ENCODE measurements around the gene GALNT17.
"Not testable (repeated sequence)": the region's sequence is repeated elsewhere in the genome, so short reads cannot be mapped to it uniquely, and the experiment has no call there.

Gene GALNT17

DNA sequence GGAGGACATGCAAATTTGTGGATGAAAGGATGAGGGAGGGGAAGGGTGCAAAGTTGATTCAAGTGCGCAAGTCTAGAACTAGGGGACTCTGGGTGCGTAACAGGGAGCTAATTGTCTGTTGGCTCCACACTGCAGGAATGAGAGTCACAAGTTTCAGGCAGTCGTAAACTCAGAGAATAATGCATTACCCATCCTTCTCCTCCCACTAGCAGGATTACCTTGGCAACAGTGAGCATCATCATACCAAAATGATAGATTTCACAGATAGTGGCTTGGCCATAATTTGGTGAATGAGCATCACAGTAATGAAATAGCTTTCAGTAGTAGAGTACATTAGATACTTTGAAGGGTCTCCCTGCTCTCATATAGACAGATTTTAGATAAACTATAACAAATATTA is 565.5 kb downstream of the GALNT17 start:
- DNase-seq (ENCODE audit: low read depth), result no peak

DNA sequence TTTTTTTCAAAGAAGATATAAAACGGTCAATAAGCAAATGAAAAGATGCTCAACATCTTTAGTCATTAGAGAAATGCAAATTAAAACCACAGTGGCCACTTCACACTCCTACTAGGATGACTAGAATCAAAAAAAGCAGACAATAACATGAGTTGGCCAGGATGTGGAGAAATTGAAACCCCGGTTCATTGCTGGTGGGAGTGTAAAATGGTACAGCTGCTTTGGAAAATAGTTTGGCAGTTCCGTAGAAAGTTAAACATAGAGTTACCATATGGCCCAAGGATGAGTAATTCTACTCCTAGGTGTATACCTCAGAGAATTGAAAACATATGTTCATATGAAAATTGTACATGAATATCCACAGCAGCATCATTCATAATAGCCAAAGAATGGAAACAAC is 573.3 kb downstream of the GALNT17 start:
- DNase-seq (ENCODE audit: low read depth), result no peak

DNA sequence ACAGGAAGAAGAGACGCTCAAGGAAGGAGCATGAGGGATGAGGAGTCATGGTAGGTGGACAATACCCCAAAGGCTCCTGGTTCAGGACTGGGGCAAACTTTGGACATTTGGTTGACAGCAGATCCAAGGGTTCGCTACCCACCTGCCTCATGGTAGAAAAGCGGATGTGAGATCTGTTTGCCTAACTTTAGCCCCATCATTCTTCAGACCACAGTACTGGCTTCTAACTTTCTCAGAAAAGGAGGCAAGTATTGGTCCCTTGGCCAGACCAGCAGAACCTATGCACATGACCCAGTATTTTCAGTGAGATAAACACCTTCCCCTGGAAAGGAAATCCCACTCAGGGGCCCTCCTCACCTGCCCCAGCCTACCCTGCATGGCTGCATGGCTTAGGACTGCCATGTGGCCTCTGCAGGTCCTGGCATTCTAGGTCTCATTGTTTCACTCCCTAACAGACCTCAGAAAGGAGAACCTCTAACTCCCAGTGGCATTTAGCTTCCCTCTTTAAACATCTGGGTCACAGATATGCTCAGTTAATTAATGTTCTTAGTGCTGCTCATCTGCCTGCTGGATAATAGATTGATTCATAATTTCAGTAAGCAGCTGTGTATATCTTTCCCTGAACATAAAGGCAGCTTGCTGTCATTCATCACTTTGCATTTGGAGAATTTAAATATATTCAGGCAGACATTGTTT is 574.1 kb downstream of the GALNT17 start:
- DNase-seq (ENCODE audit: low read depth), result no peak

DNA sequence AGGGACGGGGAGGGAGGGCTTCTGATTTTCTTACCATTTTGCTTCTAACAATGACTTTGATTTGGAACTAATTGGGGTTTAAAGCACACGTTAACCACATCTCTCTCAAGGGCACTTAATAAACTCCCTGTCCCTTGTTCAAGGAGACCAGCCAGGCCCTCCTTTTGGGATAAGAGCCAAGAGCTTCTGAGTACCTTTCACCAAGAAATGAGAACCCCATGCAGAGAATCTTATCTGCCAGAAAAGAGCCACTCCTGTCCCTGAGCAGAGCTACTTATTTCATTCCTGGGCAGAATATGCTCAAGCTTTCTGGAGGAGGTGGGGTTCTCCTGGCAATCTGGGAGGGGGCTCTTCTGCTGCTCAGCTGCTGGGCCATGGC is 574.6 kb downstream of the GALNT17 start:
- DNase-seq (ENCODE audit: low read depth), result no peak

DNA sequence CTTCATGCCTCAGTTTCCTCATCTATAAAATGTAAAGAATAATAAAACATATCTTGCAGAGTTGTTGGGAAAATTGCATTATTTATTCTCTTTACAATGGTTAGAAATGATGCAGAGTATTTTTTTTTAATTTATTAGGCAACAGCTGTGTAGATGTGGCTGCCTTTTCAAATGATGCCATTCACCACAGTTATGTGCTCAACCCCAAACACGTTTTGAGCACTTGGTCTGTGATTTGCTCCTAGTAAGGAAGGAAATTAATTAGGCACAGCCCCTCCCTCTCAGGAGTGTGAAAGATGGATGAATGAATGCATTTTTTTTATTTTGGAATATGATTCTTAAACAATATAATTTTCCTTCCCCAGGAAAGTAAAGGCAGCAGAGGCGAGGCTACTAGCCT is 575.1 kb downstream of the GALNT17 start:
- DNase-seq (ENCODE audit: low read depth), result no peak

DNA sequence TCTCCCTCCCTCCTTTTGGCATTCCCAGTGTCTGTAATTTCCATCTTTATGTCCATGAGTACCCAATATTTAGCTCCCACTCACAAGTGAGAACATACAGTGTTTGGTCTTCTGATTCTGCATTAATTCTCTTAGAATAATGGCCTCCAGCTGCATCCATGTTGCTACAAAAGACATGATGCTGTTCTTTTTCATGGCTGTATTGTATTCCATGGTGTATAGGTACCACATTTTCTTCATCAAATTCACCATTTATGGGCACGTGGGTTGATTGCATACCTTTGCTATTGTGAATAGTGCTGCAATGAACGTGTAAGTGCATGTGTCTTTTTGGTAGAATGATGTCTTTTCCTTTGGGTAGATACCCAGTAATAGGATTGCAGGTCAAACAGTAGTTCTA is 576.8 kb downstream of the GALNT17 start:
- DNase-seq (ENCODE audit: low read depth), result no peak

DNA sequence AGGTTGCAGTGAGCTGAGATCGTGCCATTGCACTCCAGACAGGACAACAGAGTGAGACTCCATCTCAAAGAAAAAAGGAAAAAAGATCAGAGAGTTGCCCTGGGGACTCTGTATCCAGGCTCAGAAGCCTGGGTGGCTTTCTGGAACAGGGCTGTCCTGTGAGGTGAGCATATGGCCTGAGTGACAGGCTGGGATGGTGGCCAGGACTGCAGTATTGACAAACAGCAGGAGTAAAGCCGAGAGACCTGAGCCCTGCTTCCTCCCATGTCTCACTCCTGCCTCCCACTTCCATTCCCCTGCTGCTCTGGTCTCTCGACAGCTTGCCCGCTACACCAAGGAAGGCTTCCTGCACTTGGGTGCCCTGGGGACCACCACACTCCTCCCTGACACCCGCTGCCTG is 578.5 kb downstream of the GALNT17 start:
- no peak for DNase-seq (ENCODE audit: low read depth)

DNA sequence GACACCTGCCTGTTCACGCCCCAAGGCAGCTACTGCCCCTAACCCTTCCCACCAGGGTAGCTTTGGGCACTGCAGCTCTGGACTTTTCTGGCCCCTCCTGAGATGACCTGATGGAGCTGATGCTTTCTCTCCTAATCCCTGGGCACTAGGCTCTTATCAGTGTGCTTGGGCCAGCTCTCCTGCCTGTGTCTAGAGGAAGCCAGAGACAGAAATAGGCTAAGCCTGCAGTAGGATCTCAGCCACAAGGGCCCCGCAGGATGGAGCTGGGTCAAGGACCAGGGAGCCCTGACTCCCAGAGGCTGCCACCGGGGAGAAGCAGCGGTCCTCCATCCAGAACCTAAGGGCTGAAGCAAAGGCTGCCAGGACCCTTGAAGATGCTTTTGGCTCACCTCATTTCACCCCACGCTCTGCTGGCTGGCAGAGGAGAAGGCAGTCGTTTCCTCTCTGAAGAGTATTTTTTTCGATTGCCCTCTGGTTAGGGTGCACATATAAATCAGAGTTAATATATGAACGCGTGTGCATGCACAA is 580.8 kb downstream of the GALNT17 start:
- no peak for DNase-seq (ENCODE audit: low read depth)

DNA sequence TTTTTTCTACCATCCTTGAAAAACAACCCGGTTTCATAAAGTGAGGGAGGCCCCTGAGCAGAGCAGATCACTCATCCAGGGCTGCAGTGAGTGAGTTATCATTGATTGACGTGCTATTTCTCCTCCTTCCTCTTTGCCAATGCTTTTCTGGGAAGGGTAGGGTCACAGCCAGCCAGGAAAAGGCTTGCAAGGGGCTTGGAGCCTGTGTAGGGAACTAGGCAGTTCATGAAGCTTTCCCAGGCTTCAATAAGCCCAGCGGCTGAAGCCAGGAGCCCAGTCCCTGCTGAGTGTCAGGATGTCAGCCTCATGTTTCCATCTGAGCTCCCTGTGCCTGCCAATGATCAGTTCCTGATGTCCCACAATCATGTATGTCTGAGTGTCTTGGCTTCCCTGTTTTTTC is 584.7 kb downstream of the GALNT17 start:
- DNase-seq (ENCODE audit: low read depth), result no peak

DNA sequence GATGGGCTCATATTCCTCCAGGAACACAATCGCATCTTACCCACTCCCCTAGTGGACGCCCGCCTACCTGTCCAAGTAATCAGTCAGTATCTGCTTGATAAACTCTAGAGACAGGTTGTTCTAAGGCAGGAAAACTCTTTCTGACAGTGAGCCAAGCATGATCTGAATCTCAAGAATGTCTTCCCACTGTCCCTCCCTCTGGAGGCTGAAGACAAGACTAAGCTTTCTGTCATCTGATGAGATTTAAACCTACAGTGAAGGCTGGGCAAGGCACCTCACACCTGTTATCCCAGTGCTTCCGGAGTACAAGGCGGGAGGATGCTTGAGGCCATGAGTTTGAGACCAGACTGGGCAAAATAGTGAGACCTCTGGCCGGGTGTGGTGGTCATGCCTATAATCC is 586.6 kb downstream of the GALNT17 start:
- DNase-seq (ENCODE audit: low read depth), result no peak

DNA sequence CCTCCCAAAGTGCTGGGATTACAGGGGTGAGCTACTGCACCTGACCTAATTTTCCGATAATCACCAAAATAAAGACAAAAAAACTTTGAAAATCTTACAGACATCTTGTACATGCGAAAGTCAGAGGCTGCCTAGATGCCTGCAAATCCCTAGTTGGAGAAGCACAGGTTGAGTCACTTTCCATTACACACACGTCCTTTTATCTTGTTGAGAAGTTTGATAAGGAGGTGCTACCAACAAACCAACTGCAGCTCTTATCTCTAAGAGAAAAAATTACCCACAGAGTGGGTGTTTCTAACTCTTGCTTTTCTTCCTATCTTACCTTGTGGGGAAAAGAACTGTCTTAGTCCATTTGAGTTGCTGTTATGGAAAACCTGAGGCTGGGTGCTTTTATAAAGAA is 589.8 kb downstream of the GALNT17 start:
- no peak for DNase-seq (ENCODE audit: low read depth)

DNA sequence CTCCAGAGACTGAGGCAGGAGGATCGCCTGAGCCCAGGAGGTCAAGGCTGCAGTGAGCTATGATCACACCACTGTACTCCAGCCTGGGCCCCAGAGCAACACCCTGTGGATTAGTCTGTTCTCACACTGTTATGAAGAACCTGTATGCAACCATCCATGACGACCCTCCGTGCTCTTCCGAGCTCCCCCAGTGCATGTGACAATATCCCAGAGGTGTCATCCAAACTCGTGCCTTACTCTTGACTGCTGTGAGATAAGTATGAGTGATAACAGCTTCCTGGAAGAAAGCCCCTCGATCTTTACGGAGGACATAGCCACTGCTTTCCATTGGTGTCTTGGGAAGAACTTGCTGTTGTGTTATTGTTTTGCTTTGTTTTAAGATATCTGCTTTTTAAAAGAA is 591.9 kb downstream of the GALNT17 start:
- no peak for DNase-seq (ENCODE audit: low read depth)

DNA sequence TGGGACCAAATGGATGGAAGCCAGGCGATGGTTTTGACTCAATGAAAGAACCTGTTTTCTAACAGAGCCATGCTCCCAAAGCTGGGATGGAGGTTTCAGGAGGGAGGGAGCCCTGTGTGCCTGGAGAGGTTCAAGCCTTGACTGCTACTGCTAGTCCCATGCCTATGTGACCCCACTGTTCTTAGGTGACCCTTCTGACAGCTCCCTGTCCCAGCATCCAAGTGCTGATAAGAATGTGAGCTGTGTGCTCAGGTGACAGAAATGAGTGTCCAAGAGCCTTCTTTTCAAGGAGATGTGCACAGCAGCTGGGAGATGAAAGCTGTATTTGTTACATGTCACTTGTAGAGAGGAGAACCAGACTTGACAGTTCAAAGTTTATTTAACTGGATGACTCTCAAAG is 595.4 kb downstream of the GALNT17 start:
- no peak for DNase-seq (ENCODE audit: low read depth)

DNA sequence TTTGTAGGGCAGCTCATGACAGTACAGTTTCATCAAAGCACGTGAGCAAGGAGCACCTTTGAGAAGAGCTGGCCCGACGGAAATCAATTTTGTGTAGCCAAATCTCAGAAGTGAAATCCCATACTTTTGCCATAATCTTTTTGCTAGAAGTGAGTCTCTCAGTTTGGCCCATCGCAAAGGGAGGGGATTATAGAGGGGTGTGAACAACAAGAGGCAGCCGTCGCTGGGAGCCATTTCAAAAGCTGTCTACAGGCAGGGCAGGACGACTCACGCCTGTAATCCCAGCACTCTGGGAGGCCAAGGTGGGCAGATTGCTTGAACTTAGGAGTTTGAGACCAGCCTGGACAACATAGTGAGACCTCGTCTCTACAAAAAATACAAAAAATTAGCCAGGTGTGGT is 599.8 kb downstream of the GALNT17 start:
- DNase-seq (ENCODE audit: low read depth), result no peak

DNA sequence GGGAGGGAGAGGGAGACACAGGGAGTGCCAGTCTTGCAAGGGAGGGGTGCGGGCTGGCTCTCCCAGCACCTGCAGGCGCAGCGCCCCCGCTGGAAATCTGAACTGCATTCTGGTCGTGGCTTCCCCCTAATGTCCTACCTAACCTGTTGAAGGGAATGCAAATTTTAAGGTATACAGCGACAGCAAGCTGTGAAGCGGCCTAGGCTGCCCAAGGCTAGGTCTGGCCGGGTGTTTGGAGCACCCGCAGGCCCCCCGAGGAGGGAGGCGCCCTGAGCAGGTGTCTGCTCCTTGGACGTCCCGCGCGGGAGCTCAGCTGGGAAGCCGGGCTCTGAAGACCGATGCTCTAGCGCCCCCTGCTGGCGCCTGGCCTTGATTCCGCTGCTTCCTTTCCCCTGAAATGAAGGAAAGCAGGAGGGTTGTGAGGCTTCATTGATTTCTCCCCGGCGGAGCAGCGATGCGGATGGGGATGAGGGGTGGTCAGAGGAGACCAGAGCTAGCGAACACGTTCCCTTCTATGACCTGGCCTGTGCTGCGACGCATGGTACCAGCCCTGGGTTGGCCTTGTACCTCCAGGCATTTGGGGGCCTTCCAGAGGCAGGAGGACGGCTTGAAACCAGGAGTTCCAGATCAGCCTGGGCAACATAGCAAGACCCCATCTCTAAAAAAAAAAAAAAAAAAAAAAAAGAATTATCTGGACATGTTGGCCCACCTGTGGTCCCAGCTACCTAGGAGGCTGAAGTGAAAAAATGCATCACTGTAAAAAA is 601.3 kb downstream of the GALNT17 start:
- DNase-seq (ENCODE audit: low read depth), result peak; percentile 34

DNA sequence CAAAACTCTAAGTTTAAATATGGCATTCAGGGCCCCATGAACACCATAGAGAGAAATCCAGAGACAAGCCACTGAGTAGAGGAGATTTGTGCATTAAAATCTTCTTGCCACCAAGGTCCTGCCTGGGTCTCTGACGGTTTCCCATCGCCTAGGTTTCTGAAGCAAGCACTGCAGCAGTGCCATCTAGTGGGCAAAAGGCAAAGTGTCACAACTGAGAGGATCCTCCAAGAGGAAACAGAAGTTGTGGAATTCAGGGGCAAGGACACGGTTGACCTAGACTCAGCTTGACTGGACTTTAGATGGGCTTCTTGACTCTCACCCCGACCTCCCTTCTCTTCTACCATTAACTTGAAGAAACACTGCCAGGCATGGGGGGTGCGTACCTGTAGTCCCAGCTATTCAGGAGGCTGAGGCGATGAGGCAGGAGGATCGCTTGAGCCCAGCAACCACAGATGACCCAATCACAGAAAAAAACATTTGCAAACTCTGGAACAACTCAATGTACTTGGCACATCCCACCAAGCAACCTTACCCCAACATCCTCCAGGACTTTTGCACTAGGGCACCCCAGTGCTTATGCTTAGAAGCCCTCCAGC is 604.1 kb downstream of the GALNT17 start:
- DNase-seq (ENCODE audit: low read depth), result no peak

DNA sequence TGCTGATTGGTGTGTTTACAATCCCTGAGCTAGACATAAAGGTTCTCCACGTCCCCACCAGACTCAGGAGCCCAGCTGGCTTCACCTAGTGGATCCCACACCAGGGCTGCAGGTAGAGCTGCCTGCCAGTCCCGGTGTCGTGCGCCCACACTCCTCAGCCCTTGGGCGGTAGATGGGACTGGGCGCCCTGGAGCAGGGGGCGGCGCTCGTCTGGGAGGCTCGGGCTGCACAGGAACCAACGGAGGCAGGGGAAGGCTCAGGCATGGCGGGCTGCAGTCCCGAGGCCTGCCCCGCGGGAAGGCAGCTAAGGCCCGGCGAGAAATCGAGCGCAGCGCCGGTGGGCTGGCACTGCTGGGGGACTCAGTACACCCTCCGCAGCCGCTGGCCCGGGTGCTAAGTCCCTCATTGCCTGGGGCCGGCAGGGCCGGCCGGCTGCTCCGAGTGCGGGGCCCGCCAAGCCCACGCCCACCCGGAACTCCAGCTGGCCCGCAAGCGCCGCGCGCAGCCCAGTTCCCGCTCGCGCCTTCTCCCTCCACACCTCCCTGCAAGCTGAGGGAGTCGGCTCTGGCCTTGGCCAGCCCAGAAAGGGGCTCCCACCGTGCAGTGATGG is 606.1 kb downstream of the GALNT17 start:
- DNase-seq (ENCODE audit: low read depth), result not testable (repeated sequence)

DNA sequence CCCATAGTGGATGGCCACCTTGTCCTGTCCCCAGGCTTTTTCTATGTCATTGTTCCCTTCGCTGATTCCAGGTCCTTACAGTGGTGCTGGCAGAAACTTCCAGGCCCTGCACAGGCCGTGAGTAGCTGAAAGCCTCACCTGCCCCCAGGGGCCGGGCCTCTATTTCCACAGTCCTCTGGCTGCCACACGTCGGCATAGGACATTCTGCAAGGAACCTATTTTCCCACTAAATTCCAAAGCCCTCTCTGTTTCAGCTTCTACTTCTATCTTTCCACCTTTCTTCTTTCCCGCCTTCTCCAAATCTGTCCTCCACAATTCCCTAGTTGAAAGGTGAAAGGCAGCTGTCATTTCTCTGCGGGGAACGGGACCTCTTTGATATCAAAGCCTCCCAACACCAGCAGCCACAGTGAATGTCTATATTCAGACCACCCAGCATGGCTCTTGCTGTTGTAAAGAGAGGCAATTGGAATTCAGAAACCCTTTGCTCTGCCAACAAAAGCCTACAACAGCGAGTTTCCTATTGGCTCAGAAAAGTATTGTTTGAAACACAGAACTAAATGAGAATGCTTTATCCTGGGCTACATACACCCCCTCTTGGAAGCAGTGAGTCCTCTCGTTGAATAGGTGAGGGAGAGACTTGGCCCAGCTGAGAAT is 607.7 kb downstream of the GALNT17 start:
- DNase-seq (ENCODE audit: low read depth), result no peak

DNA sequence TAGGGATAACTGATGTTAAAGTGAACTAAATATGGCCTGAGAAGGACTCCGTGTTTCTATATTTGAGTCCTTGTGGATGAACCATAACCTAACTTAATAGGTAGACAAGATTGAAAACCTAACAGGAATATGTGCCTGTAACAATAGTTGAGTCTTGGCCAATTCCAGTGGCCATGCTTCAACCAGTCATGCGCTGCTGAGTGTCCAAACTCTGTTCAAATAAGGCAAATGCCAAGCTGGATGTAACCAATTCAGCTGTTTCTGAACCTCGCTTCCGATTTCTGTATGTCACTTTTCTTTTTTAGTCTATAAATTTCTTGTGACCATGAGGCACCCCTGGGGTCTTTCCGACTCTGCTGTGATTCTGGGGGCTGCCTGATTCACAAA is 608.2 kb downstream of the GALNT17 start:
- no peak for DNase-seq (ENCODE audit: low read depth)

DNA sequence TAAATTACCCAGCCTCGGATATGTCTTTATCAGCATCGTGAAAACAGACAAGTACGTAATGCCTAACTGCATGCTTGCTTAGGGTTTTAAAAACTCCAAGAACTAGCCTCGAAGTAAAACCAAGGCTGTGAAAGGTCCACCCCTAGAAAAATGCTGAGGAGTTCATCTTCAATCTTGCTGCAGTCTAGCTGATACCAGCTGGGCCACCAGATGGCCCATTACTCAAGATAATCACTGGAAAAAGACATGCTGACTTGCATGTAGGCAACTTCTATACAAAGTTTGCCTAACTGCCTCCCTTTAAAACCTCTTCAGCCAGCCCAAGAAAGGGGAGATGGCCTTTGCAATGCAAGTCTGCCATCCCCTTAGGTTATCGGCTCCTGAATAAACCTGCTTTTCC is 614.1 kb downstream of the GALNT17 start:
- no peak for DNase-seq (ENCODE audit: low read depth)

DNA sequence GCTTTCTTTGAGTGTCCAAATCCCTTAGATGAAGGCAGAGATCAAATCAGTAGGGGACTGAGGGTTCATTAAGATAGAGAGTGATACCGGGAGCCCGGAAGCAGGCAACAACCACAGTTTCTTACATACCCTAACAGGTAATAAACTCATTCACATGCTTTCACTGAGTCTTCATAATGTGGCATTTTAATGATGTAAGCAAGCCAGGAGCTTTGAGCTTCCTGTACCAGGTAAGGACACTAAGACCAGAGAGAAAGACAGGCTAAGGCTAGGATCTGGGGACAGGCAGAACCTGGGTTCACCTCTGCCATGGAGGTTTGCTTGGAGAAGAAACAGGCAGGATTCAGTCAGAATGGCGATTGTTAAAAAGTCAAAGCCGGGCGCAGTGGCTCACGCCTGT is 618.3 kb downstream of the GALNT17 start:
- DNase-seq (ENCODE audit: low read depth), result no peak

DNA sequence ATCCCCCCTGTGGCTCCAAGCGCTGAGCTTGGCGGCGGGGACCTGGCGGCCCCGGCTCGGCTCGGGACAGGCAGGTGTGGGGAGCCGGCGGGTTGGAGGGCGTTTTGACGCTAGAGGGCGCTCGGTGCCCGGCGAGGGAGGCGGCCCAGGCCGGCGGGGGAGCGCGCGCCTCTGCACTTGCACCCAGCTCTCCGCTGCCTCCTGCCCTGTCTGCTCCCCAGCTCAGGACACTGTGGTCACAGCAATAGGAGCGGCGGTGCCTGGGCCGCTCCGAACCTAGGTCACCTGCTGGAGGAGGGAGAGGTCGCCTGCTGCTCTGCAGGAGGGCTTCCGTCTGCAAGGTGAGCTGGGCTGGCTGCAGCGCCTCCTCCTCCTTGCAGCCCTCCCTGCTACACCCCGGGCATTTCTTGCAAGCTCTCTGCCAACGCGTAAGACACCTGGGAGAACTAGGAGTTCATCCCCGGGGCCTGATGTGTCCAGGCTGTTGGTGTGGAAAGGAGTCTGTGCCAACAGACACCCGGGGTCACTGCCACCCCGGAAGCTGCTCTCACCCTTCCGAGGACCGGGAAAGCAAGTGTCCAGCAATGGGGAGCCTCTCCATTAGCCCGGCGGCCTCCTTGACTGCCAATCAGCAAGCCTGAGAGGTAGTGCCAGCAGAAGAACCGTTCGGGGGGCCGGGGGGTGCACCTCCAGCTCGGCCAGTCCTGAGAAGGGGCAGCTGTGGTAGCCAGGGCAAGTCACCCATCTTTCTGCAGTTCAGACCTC is 620.4 kb downstream of the GALNT17 start:
- peak; percentile 16 for DNase-seq (ENCODE audit: low read depth)
